Lower leg skin (tissue), 3 donors: ENCODE measurements around the gene KLK1.

ENCODE experiments used
- CTCF ChIP-seq, 3 donors: fragments of 450-650 bp; IDR thresholded peaks; one replicate each; pipeline ENCODE4 v1.5.1; 2016; ENCODE audit warnings: antibody characterized with exemption in 3 of 3, mild to moderate bottlenecking in 3 of 3, moderate library complexity in 2 of 3
- POLR2A ChIP-seq, 2 donors: fragments of 450-650 bp; IDR thresholded peaks; one replicate each; pipeline ENCODE4 v1.6.1; 2016 to 2017; ENCODE audit warnings: antibody characterized with exemption in 2 of 2, mild to moderate bottlenecking in 1 of 2, moderate library complexity in 1 of 2

GRCh38 chr19:50870417-50871089, 47.0 kb upstream of the KLK1 start:
- TF ChIP-seq CTCF (IDR thresholded peaks at IDR 0.05) (no peak), POLR2A (IDR thresholded peaks at IDR 0.05) (no peak)
